GM19239 (cell line): Measurements from ENCODE around the gene SLFN13.
"Not testable (repeated sequence)": the region's sequence is repeated elsewhere in the genome, so short reads cannot be mapped to it uniquely, and the experiment has no call there.

Experiments used
- DNase-seq: peaks from one replicate; pipeline ENCODE4 v3.0.0; 2011; ENCODE audit warnings: low spot score; ENCODE audit not compliant: insufficient read length
- FAIRE-seq: peaks from 2 replicates; lab custom pipeline; 2011; peaks lifted over from hg19 to GRCh38; lab: Jason Lieb, UNC

Gene SLFN13

GRCh38 chr17:35448214-35448898 lies at the start of gene SLFN13:
Gene SLFN13, minus strand, starts transcription at chr17:35448766. Its CDS starts 3,086 bp downstream, at chr17:35445680.
- peak; percentile 98 for FAIRE-seq

GRCh38 chr17:35496451-35497290 lies 48.1 kb upstream of the SLFN13 start:
- FAIRE-seq (peak; percentile 72), DNase-seq (no peak)

More at GRCh38 chr17:35448214-35448898, at the start of gene SLFN13:
- peak; percentile 64 for DNase-seq

- DNase-seq (no peak), FAIRE-seq (no peak)
Measured at GRCh38 chr17:35493040-35493439, 44.5 kb upstream of the SLFN13 start.

GRCh38 chr17:35491417-35491816 lies 42.9 kb upstream of the SLFN13 start:
- FAIRE-seq, result no peak
- no peak for DNase-seq

- no peak for FAIRE-seq
Measured at GRCh38 chr17:35489944-35490343, 41.4 kb upstream of the SLFN13 start.

GRCh38 chr17:35488991-35489390 lies 40.4 kb upstream of the SLFN13 start:
- FAIRE-seq (peak; percentile 83), DNase-seq (no peak)

More at GRCh38 chr17:35489944-35490343, 41.4 kb upstream of the SLFN13 start:
- no peak for DNase-seq

- DNase-seq (peak; percentile 54), FAIRE-seq (peak; percentile 96)
Measured at GRCh38 chr17:35486920-35487732, 38.6 kb upstream of the SLFN13 start.

- peak; percentile 48 for FAIRE-seq
- no peak for DNase-seq
Measured at GRCh38 chr17:35479271-35479670, 30.7 kb upstream of the SLFN13 start.

- no peak for FAIRE-seq
Measured at GRCh38 chr17:35477248-35477647, 28.7 kb upstream of the SLFN13 start.

GRCh38 chr17:35476283-35476820 lies 27.8 kb upstream of the SLFN13 start:
- FAIRE-seq, result no peak

More at GRCh38 chr17:35477248-35477647, 28.7 kb upstream of the SLFN13 start:
- no peak for DNase-seq

GRCh38 chr17:35468475-35468874 lies 19.9 kb upstream of the SLFN13 start:
- FAIRE-seq, result no peak
- DNase-seq, result no peak

More at GRCh38 chr17:35476283-35476820, 27.8 kb upstream of the SLFN13 start:
- no peak for DNase-seq

GRCh38 chr17:35467824-35468223 lies 19.3 kb upstream of the SLFN13 start:
- FAIRE-seq (peak; percentile 39), DNase-seq (no peak)

- FAIRE-seq, result peak; percentile 68
Measured at GRCh38 chr17:35460354-35460851, 11.8 kb upstream of the SLFN13 start.

GRCh38 chr17:35454035-35454434 lies 5.5 kb upstream of the SLFN13 start:
- not testable (repeated sequence) for FAIRE-seq, DNase-seq

More at GRCh38 chr17:35460354-35460851, 11.8 kb upstream of the SLFN13 start:
- peak; percentile 73 for DNase-seq

GRCh38 chr17:35453171-35453570 lies 4.6 kb upstream of the SLFN13 start:
- DNase-seq (no peak), FAIRE-seq (no peak)

GRCh38 chr17:35449371-35449931 lies 885 bp upstream of the SLFN13 start:
- DNase-seq (no peak), FAIRE-seq (peak; percentile 95)

GRCh38 chr17:35448899-35449227 lies 297 bp upstream of the SLFN13 start:
- FAIRE-seq, result no peak

GRCh38 chr17:35447499-35447898 lies 1.1 kb downstream of the SLFN13 start:
- no peak for DNase-seq
- no peak for FAIRE-seq

More at GRCh38 chr17:35448899-35449227, 297 bp upstream of the SLFN13 start:
- no peak for DNase-seq

GRCh38 chr17:35438433-35438832 lies 10.1 kb downstream of the SLFN13 start:
- FAIRE-seq, result no peak
- DNase-seq, result no peak
